ENCODE measurements around the gene ICA1.

DNA sequence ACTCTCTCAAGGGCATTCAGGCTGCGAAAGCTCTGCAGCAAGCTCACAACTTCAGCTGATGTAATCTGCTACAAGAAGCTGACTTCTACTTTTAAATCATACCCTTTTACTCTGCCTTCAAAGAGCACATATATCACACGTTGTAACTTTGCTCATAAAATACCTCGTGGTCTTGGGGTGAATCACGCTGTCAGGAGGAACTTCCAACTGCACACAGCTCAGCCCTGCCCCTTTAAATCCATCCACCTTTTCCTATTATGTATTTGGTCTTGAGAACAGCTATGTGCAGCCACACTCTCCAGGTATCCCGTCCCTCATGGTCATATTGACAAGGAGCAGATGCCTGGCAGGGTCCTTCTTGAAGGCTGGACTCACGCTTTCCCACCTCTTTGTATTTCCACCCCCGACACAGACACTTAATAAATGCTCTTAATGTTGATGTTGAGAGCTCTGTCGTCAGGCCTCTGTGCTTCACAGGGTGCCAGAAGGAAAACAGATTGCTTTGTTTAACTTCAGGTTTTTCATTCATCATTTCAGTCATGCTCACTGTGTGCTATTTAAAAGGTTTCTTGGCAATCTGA, 47.6 kb downstream of the ICA1 start:
- no peak for TF ChIP-seq POLR2A (IDR thresholded peaks at IDR 0.05)
- TF ChIP-seq, protein P1, sequence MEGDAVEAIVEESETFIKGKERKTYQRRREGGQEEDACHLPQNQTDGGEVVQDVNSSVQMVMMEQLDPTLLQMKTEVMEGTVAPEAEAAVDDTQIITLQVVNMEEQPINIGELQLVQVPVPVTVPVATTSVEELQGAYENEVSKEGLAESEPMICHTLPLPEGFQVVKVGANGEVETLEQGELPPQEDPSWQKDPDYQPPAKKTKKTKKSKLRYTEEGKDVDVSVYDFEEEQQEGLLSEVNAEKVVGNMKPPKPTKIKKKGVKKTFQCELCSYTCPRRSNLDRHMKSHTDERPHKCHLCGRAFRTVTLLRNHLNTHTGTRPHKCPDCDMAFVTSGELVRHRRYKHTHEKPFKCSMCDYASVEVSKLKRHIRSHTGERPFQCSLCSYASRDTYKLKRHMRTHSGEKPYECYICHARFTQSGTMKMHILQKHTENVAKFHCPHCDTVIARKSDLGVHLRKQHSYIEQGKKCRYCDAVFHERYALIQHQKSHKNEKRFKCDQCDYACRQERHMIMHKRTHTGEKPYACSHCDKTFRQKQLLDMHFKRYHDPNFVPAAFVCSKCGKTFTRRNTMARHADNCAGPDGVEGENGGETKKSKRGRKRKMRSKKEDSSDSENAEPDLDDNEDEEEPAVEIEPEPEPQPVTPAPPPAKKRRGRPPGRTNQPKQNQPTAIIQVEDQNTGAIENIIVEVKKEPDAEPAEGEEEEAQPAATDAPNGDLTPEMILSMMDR (IDR thresholded peaks at IDR 0.05), result no peak
